ENCODE results near the gene TACC2. TPM values are rescaled to one million over a fixed set of nuclear protein-coding genes. Genes with fewer than 3 reads are reported as not detected.

The TACC2 gene
- total and polyA plus RNA-seq, 2 experiments from 2014 or later: 30.8 to 35.9 TPM

- Histone ChIP-seq H3K79me2 (replicated peaks; ENCODE audit: insufficient read depth) (no peaks in the 10 kb centered on the region), H4K20me1 (replicated peaks; ENCODE audit: insufficient read depth) (no peaks in the 10 kb centered on the region), H3K36me3 (ENCODE audit: insufficient read depth) (no peaks in the 10 kb centered on the region), H3K27me3 (ENCODE audit: insufficient read depth) (no peaks in the 10 kb centered on the region), H3K4me2 (no peak overlapping the region), H3K4me3 (no peak overlapping the region), H3K9me2 (ENCODE audit: insufficient read depth) (no peaks in the 10 kb centered on the region), H3F3A (replicated peaks; ENCODE audit: low read depth) (no peaks in the 10 kb centered on the region), H2AFZ (no peak overlapping the region), H3K27ac (ENCODE audit: low read depth) (no peak overlapping the region), H3K4me1 (ENCODE audit: insufficient read depth) (no peaks in the 10 kb centered on the region)
- Mint-ChIP-seq H3K4me3 (no peak overlapping the region), H3K9me3 (no peaks in the 10 kb centered on the region; the same call in 2 of the 3 replicates), H3K4me1 (peaks cover 13% of the 10 kb centered on the region), H3K36me3 (ENCODE audit: low read depth) (no peaks in the 10 kb centered on the region; the same call in 1 of the 3 replicates), H3K27me3 (ENCODE audit: insufficient read depth, low read depth, poor library complexity) (peaks cover 9% of the 10 kb centered on the region), H3K27ac (no peak overlapping the region)
- peak; percentile 91 to 95 for TF ChIP-seq CTCF (conservative IDR thresholded peaks at IDR 0.05; ENCODE audit: low read depth in 2 of 2)
- 0 out of 2 replicates have a peak, but pooled peaks have one; percentile 8 for TF ChIP-seq CREB1 (CRISPR knock-in tag; IDR thresholded peaks at IDR 0.05; ENCODE audit: low read depth)
- TF ChIP-seq POLR2AphosphoS5 (IDR thresholded peaks at IDR 0.05; ENCODE audit: low read depth): no peak
- ATAC-seq (peak; percentile 90), DNase-seq (ENCODE audit: low spot score) (peak; percentile 83)
Observed at GRCh38 chr10:122054048-122055025, 65.4 kb downstream of the TACC2 start.

GRCh38 chr10:122055252-122055651 is 66.3 kb downstream of the TACC2 start:
- no peaks in the 10 kb centered on the region; the same call in 2 of the 3 replicates for H3K9me3 Mint-ChIP-seq
- ATAC-seq (no peak), DNase-seq (ENCODE audit: low spot score) (no peak)
- no peaks in the 10 kb centered on the region; the same call in 1 of the 3 replicates for H3K36me3 Mint-ChIP-seq (ENCODE audit: low read depth)
- Histone ChIP-seq H3K4me3 (no peak overlapping the region), H3K27me3 (ENCODE audit: insufficient read depth) (no peaks in the 10 kb centered on the region), H3F3A (replicated peaks; ENCODE audit: low read depth) (no peaks in the 10 kb centered on the region), H3K9me2 (ENCODE audit: insufficient read depth) (no peaks in the 10 kb centered on the region), H3K4me2 (no peak overlapping the region), H3K79me2 (replicated peaks; ENCODE audit: insufficient read depth) (no peaks in the 10 kb centered on the region), H2AFZ (no peak overlapping the region), H3K4me1 (ENCODE audit: insufficient read depth) (no peaks in the 10 kb centered on the region), H3K27ac (ENCODE audit: low read depth) (no peak overlapping the region), H3K36me3 (ENCODE audit: insufficient read depth) (no peaks in the 10 kb centered on the region), H4K20me1 (replicated peaks; ENCODE audit: insufficient read depth) (no peaks in the 10 kb centered on the region)
- H3K27ac Mint-ChIP-seq: no peak overlapping the region
- no peak overlapping the region for H3K4me3 Mint-ChIP-seq
- peaks cover 9% of the 10 kb centered on the region for H3K27me3 Mint-ChIP-seq (ENCODE audit: insufficient read depth, low read depth, poor library complexity)
- H3K4me1 Mint-ChIP-seq: peaks cover 13% of the 10 kb centered on the region
- TF ChIP-seq ZNF462 (CRISPR knock-in tag; IDR thresholded peaks at IDR 0.05) (no peak), CREB1 (CRISPR knock-in tag; IDR thresholded peaks at IDR 0.05; ENCODE audit: low read depth) (no peak), JUNB (IDR thresholded peaks at IDR 0.05; ENCODE audit: unreplicated experiment) (no peak), EZH2phosphoT487 (IDR thresholded peaks at IDR 0.05; ENCODE audit: unreplicated experiment) (no peak), ZNF331 (CRISPR knock-in tag; IDR thresholded peaks at IDR 0.05; ENCODE audit: low read depth) (no peak), ZNF114 (CRISPR knock-in tag; IDR thresholded peaks at IDR 0.05) (no peak), ETS1 (IDR thresholded peaks at IDR 0.05) (no peak), STAT1 (IDR thresholded peaks at IDR 0.05; ENCODE audit: unreplicated experiment) (no peak), NANOG (IDR thresholded peaks at IDR 0.05; ENCODE audit: borderline replicate concordance) (no peak), POLR2AphosphoS5 (IDR thresholded peaks at IDR 0.05; ENCODE audit: low read depth) (no peak)
